ENCODE measurements around the gene TAF6.

Gene TAF6

DNA sequence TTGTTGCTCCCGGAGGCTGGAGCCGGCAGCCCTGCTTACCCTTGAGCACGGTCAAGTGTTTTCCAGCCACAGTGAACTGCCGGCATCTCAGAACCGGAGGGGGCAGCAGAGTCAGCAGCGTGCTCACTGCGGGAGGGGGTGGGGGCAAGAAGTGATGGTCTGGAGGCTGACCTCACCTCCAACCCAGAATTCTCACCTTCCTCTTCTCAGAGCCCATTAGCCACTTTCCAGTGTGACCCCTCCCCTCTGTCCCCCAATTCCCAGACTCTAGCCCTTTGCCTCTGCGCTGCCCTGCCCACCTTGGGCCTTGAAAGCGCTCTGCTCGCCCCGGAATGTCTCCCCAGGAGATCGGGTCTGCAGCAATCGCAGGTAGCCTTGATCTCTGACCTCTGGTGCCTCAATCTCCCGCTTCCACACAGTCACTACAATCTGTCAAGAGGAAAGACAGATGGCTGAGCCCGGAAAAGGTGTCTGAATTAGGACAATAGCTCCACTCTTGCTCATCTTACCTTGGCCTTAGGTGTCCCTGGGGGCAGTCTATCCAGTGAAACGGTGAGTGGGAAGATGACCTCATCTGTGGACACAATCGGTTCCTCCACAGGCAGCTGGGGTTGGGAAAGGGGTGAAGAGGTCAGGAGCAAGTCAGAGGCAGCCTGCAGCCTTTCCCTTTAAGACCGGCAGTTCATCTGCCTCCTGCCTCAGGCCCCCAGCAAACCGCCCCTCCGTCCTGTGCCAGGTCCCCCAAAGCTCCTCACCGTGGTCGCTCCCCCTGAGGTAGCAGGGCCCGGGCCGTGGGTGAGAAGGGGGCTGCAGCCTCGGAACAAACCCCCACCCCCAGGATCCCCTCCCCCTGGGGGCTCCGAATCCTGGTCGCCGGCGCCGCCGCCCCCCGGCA lies 38.4 kb upstream of the TAF6 start:
- Histone ChIP-seq H3K4me3 (ENCODE audit: low read depth, low read length) (peak overlapping the region; percentile 96), H3K4me1 (ENCODE audit: control insufficient read depth, insufficient read depth, low read length, unreplicated experiment) (peaks cover 22% of the 10 kb centered on the region), H2AFZ (ENCODE audit: low read length, unreplicated experiment) (no peak overlapping the region), H3K27ac (ENCODE audit: low read depth, low read length) (no peak overlapping the region), H3K79me2 (ENCODE audit: control insufficient read depth, insufficient read depth, low read length, unreplicated experiment) (peaks cover 14% of the 10 kb centered on the region), H3K27me3 (ENCODE audit: insufficient read depth, low read length) (no peaks in the 10 kb centered on the region), H3K36me3 (ENCODE audit: insufficient read depth, low read length) (no peaks in the 10 kb centered on the region; the same call in none of the 2 replicates)

GRCh38 chr7:100157069-100157333 lies 37.8 kb upstream of the TAF6 start:
- Histone ChIP-seq H3K79me2 (ENCODE audit: control insufficient read depth, insufficient read depth, low read length, unreplicated experiment) (peaks cover 14% of the 10 kb centered on the region), H3K36me3 (ENCODE audit: insufficient read depth, low read length) (no peaks in the 10 kb centered on the region; the same call in none of the 2 replicates), H3K27ac (ENCODE audit: low read depth, low read length) (no peak overlapping the region), H3K4me3 (ENCODE audit: low read depth, low read length) (peak overlapping the region; percentile 96; the same call in 1 of the 2 replicates), H2AFZ (ENCODE audit: low read length, unreplicated experiment) (no peak overlapping the region), H3K27me3 (ENCODE audit: insufficient read depth, low read length) (no peaks in the 10 kb centered on the region), H3K4me1 (ENCODE audit: control insufficient read depth, insufficient read depth, low read length, unreplicated experiment) (peaks cover 22% of the 10 kb centered on the region)

GRCh38 chr7:100156331-100157068 lies 37.3 kb upstream of the TAF6 start:
- H3K4me1 ChIP-seq (ENCODE audit: control insufficient read depth, insufficient read depth, low read length, unreplicated experiment): peaks cover 22% of the 10 kb centered on the region
- no peak overlapping the region for H2AFZ ChIP-seq (ENCODE audit: low read length, unreplicated experiment)
- H3K4me3 ChIP-seq (ENCODE audit: low read depth, low read length): no peak overlapping the region; the same call in 1 of the 2 replicates
- peaks cover 14% of the 10 kb centered on the region for H3K79me2 ChIP-seq (ENCODE audit: control insufficient read depth, insufficient read depth, low read length, unreplicated experiment)
- H3K27ac ChIP-seq (ENCODE audit: low read depth, low read length): no peak overlapping the region
- H3K27me3 ChIP-seq (ENCODE audit: insufficient read depth, low read length): no peaks in the 10 kb centered on the region
- no peaks in the 10 kb centered on the region; the same call in none of the 2 replicates for H3K36me3 ChIP-seq (ENCODE audit: insufficient read depth, low read length)

DNA sequence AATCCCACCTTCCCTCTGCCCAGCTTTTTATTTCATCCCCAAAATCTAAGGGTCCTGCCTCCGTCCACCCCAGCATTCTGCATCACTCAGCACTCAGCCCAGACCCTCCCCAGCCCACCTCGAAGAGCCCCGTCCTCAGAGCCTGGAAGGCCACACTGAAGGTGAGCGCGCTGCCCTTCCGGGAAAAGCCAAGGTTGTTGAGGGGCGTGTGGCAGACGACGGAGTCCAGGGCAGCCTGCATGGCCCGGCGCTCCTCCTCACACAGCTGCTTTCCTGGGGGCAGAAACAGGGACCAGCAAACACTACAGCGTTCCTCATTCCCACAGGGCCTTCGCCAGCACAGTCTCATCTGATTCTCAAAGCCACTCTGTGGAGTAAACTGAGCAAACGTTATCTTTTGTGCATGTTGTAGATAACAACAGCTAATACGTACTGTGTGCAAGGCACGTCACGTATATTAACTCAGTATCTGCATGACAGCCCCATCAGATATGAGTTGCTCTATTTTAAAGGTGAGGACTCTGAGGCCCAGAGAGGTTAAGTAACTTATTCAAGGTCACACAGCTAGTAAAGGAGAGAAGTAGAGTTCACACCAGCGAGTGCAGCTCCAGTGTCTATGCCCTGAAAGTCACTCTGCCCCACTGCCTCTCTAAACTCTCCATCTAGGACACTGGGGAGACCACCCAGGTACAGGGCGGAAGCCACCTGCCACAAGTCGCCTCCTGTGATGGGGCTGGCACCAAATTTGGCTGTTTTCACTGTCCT lies 36.6 kb upstream of the TAF6 start:
- Histone ChIP-seq H3K79me2 (ENCODE audit: control insufficient read depth, insufficient read depth, low read length, unreplicated experiment) (peaks cover 14% of the 10 kb centered on the region), H3K27ac (ENCODE audit: low read depth, low read length) (no peak overlapping the region), H3K27me3 (ENCODE audit: insufficient read depth, low read length) (no peaks in the 10 kb centered on the region), H2AFZ (ENCODE audit: low read length, unreplicated experiment) (no peak overlapping the region), H3K4me1 (ENCODE audit: control insufficient read depth, insufficient read depth, low read length, unreplicated experiment) (peaks cover 22% of the 10 kb centered on the region), H3K36me3 (ENCODE audit: insufficient read depth, low read length) (no peaks in the 10 kb centered on the region; the same call in none of the 2 replicates), H3K4me3 (ENCODE audit: low read depth, low read length) (no peak overlapping the region)

DNA sequence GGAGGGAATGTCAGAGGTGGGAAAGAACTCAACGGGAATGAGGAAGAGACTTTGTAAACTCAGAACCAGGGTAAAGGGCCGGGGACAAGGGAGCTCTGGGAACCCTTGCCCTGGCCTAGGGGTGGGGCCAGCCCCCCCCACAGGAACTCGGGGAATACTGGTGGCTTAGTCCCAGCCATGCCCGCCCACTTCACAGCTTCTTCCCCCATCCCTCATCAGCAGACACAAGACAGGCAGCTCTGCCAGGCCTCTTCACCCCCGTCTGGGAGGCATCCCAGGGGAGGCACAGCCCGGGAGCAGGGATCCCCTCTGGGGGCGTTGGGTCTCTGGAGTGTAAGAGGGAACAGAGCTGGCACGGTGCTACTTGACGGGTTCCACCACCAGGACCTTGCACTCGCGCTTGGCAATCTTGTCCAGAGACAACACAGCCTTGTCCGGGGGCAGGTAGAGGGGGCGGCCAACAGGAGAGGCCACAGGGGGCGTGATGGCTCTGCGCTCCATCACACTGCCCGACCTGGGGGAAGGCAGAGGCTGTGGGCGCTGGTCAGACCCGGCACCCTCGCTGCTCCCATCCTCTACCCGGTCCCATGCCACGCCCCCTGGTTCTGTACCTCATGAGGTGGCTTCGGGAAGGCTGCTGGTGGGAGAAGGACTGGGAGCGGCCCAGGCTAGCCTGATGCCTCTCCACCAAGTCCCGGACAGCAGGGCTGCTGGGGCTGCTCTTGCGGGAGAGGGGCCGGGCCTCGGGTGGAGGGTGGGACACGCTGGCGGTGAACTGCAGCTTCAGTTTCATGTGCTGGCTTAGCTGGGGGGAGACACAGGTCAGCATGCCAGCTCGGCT lies 35.7 kb upstream of the TAF6 start:
- Histone ChIP-seq H2AFZ (ENCODE audit: low read length, unreplicated experiment) (no peak overlapping the region), H3K4me3 (ENCODE audit: low read depth, low read length) (no peak overlapping the region), H3K27ac (ENCODE audit: low read depth, low read length) (no peak overlapping the region), H3K27me3 (ENCODE audit: insufficient read depth, low read length) (no peaks in the 10 kb centered on the region), H3K36me3 (ENCODE audit: insufficient read depth, low read length) (no peaks in the 10 kb centered on the region; the same call in none of the 2 replicates), H3K79me2 (ENCODE audit: control insufficient read depth, insufficient read depth, low read length, unreplicated experiment) (peaks cover 18% of the 10 kb centered on the region), H3K4me1 (ENCODE audit: control insufficient read depth, insufficient read depth, low read length, unreplicated experiment) (peaks cover 28% of the 10 kb centered on the region)

DNA sequence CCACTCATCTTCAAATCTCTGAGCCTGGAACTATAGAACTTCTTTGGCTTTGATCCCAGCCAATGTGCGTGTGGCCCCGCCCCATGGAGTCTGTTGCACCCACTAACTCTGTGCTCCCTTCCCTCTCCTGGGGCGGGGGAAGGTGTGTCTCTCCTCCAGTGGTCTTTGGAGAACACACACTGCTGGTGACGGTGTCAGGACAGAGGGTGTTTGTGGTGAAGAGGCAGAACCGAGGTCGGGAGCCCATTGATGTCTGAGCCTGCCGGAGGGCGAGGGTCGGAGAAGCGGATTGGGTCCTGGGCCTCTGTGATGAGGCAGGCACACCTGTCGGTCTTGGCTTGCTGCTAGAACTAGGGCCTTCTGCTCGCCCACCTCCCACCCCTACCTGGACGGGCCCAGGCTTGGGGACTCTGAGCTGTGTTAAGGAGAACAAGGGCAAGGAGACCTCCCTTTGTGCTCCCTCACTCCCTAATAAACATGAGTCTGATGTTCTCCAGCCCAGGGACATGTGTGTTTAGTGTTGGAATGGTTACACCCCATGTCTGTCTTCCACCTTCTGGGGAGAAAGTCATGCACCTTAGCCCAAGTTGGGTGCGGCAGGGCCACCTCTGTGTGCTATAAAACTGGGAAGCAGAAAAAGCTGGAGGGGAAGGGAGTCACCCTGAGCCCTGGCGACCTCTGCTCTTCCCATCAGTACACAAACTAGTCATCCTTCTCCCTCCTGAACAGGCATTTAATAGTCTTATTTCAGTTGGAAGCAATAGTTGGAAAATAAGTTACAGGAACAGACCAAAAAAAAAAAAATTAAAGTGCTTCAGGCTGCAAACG lies 34.8 kb upstream of the TAF6 start:
- Histone ChIP-seq H3K4me1 (ENCODE audit: control insufficient read depth, insufficient read depth, low read length, unreplicated experiment) (peaks cover 26% of the 10 kb centered on the region), H3K4me3 (ENCODE audit: low read depth, low read length) (no peak overlapping the region), H3K27me3 (ENCODE audit: insufficient read depth, low read length) (no peaks in the 10 kb centered on the region), H3K79me2 (ENCODE audit: control insufficient read depth, insufficient read depth, low read length, unreplicated experiment) (peaks cover 25% of the 10 kb centered on the region), H2AFZ (ENCODE audit: low read length, unreplicated experiment) (no peak overlapping the region), H3K27ac (ENCODE audit: low read depth, low read length) (no peak overlapping the region), H3K36me3 (ENCODE audit: insufficient read depth, low read length) (no peaks in the 10 kb centered on the region; the same call in none of the 2 replicates)

DNA sequence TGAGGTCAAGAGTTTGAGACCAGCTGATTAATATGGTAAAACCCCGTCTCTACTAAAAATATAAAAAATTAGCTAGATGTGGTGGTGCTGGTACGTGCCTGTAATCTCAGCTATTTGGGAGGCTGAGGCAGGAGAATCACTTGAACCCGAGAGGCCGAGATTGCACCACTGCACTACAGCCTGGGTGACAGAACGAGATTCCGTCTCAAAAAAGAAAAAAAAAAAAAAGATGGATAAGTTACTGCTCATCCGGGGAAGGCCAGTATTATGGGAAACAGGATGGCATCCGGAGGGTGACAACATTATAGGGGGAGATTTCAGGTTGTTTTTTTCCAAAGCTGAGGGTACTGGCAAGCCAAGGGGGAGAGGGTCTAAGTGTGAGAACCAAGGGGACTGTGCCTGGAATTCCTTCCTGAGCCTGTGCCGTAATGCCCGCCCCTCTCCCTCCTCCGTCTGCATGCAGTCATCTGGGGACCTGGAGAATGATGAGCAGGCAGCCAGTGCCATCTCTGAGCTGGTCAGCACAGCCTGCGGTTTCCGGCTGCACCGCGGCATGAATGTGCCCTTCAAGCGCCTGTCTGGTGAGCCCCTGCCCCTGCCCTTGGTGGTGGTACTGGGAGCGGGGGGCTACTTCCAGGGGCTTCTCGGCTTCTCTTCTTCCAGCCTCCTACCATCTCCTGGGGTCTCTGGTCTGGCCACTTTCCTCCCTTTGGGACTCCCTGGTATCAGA lies 33.9 kb upstream of the TAF6 start:
- H3K4me1 ChIP-seq (ENCODE audit: control insufficient read depth, insufficient read depth, low read length, unreplicated experiment): peaks cover 26% of the 10 kb centered on the region
- no peaks in the 10 kb centered on the region for H3K27me3 ChIP-seq (ENCODE audit: insufficient read depth, low read length)
- peaks cover 24% of the 10 kb centered on the region for H3K79me2 ChIP-seq (ENCODE audit: control insufficient read depth, insufficient read depth, low read length, unreplicated experiment)
- H3K36me3 ChIP-seq (ENCODE audit: insufficient read depth, low read length): no peaks in the 10 kb centered on the region; the same call in none of the 2 replicates
- H3K4me3 ChIP-seq (ENCODE audit: low read depth, low read length): no peak overlapping the region
- H2AFZ ChIP-seq (ENCODE audit: low read length, unreplicated experiment): no peak overlapping the region
- no peak overlapping the region for H3K27ac ChIP-seq (ENCODE audit: low read depth, low read length)

DNA sequence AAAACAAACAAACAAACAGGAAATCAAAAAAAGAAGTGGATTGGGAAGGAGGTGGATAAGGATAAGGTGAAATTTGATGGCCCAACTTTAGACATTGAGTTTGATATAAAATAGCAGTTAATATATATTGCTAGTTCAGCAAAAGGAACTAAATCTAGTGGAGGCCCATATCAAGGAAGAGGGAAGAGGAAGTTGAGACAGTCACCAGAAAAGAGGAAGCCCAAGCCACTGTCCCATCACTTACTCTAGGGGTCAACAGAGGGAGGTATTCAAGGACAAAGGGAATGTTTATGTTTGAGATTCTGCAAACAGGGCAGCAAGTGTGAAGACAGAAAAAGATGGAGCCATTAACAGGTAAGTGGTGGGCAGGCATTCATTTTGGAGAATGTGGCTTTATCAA lies 33.2 kb upstream of the TAF6 start:
- H3K27ac ChIP-seq (ENCODE audit: low read depth, low read length): no peak overlapping the region
- H3K4me3 ChIP-seq (ENCODE audit: low read depth, low read length): no peak overlapping the region
- H3K4me1 ChIP-seq (ENCODE audit: control insufficient read depth, insufficient read depth, low read length, unreplicated experiment): peaks cover 22% of the 10 kb centered on the region
- no peak overlapping the region for H2AFZ ChIP-seq (ENCODE audit: low read length, unreplicated experiment)
- peaks cover 17% of the 10 kb centered on the region for H3K79me2 ChIP-seq (ENCODE audit: control insufficient read depth, insufficient read depth, low read length, unreplicated experiment)
- no peaks in the 10 kb centered on the region; the same call in none of the 2 replicates for H3K36me3 ChIP-seq (ENCODE audit: insufficient read depth, low read length)
- H3K27me3 ChIP-seq (ENCODE audit: insufficient read depth, low read length): no peaks in the 10 kb centered on the region
